ENCODE data around the gene FGF4.

FGF4 gene

GRCh38 chr11:69803604-69804218, 28.6 kb upstream of the FGF4 start:
- Histone ChIP-seq H3K4me1 (ENCODE audit: insufficient read depth, low read length, poor library complexity, severe bottlenecking) (no peaks in the 10 kb centered on the region), H3F3A (ENCODE audit: low read depth) (no peaks in the 10 kb centered on the region), H3K9me2 (replicated peaks; ENCODE audit: low read depth, low read length) (no peaks in the 10 kb centered on the region), H3K9me3 (ENCODE audit: insufficient read depth, low read depth, low read length) (no peaks in the 10 kb centered on the region), H3K4me2 (ENCODE audit: low read depth, low read length, poor library complexity, severe bottlenecking) (no peak overlapping the region), H4K20me1 (ENCODE audit: insufficient read depth, low read length, poor library complexity, severe bottlenecking) (no peaks in the 10 kb centered on the region), H3K79me2 (ENCODE audit: insufficient read depth, low read length) (no peaks in the 10 kb centered on the region), H3K9ac (ENCODE audit: low read depth, low read length, poor library complexity, severe bottlenecking) (no peak overlapping the region), H3K4me3 (ENCODE audit: low read length, poor library complexity, severe bottlenecking) (no peak overlapping the region), H3K27me3 (ENCODE audit: insufficient read depth, low read length, poor library complexity, severe bottlenecking) (no peaks in the 10 kb centered on the region), H3K36me3 (ENCODE audit: insufficient read depth, low read length) (no peaks in the 10 kb centered on the region), H2AFZ (ENCODE audit: low read length) (no peak overlapping the region)
- TF ChIP-seq CTCF (conservative IDR thresholded peaks at IDR 0.05; ENCODE audit: low read length) (no peak), EZH2phosphoT487 (IDR thresholded peaks at IDR 0.05; ENCODE audit: borderline replicate concordance) (no peak)

GRCh38 chr11:69803022-69803421, 27.9 kb upstream of the FGF4 start:
- no peaks in the 10 kb centered on the region for H3F3A ChIP-seq (ENCODE audit: low read depth)
- H3K79me2 ChIP-seq (ENCODE audit: insufficient read depth, low read length) = no peaks in the 10 kb centered on the region
- no peak for TF ChIP-seq EZH2phosphoT487 (IDR thresholded peaks at IDR 0.05; ENCODE audit: borderline replicate concordance)
- TF ChIP-seq CTCF (conservative IDR thresholded peaks at IDR 0.05; ENCODE audit: low read length) = no peak
- H3K9ac ChIP-seq (ENCODE audit: low read depth, low read length, poor library complexity, severe bottlenecking) = no peak overlapping the region
- no peaks in the 10 kb centered on the region for H3K9me3 ChIP-seq (ENCODE audit: insufficient read depth, low read depth, low read length)
- H2AFZ ChIP-seq (ENCODE audit: low read length) = no peak overlapping the region
- no peaks in the 10 kb centered on the region for H3K4me1 ChIP-seq (ENCODE audit: insufficient read depth, low read length, poor library complexity, severe bottlenecking)
- no peaks in the 10 kb centered on the region for H3K27me3 ChIP-seq (ENCODE audit: insufficient read depth, low read length, poor library complexity, severe bottlenecking)
- H3K4me3 ChIP-seq (ENCODE audit: low read length, poor library complexity, severe bottlenecking) = no peak overlapping the region
- H4K20me1 ChIP-seq (ENCODE audit: insufficient read depth, low read length, poor library complexity, severe bottlenecking) = no peaks in the 10 kb centered on the region
- H3K36me3 ChIP-seq (ENCODE audit: insufficient read depth, low read length) = no peaks in the 10 kb centered on the region
- no peaks in the 10 kb centered on the region for H3K9me2 ChIP-seq (replicated peaks; ENCODE audit: low read depth, low read length)
- no peak overlapping the region for H3K4me2 ChIP-seq (ENCODE audit: low read depth, low read length, poor library complexity, severe bottlenecking)

GRCh38 chr11:69802590-69802989, 27.4 kb upstream of the FGF4 start:
- Histone ChIP-seq H3K9me2 (replicated peaks; ENCODE audit: low read depth, low read length) (no peaks in the 10 kb centered on the region), H4K20me1 (ENCODE audit: insufficient read depth, low read length, poor library complexity, severe bottlenecking) (no peaks in the 10 kb centered on the region)

More at GRCh38 chr11:69802590-69802989, 27.4 kb upstream of the FGF4 start:
- H3K36me3 ChIP-seq (ENCODE audit: insufficient read depth, low read length) = no peaks in the 10 kb centered on the region
- no peak overlapping the region for H3K9ac ChIP-seq (ENCODE audit: low read depth, low read length, poor library complexity, severe bottlenecking)
- H3K4me1 ChIP-seq (ENCODE audit: insufficient read depth, low read length, poor library complexity, severe bottlenecking) = no peaks in the 10 kb centered on the region
- H3K27me3 ChIP-seq (ENCODE audit: insufficient read depth, low read length, poor library complexity, severe bottlenecking) = no peaks in the 10 kb centered on the region
- TF ChIP-seq EZH2phosphoT487 (IDR thresholded peaks at IDR 0.05; ENCODE audit: borderline replicate concordance) = no peak
- no peak for TF ChIP-seq CTCF (conservative IDR thresholded peaks at IDR 0.05; ENCODE audit: low read length)
- no peaks in the 10 kb centered on the region for H3K9me3 ChIP-seq (ENCODE audit: insufficient read depth, low read depth, low read length)
- H3K4me2 ChIP-seq (ENCODE audit: low read depth, low read length, poor library complexity, severe bottlenecking) = no peak overlapping the region
- no peaks in the 10 kb centered on the region for H3K79me2 ChIP-seq (ENCODE audit: insufficient read depth, low read length)
- H2AFZ ChIP-seq (ENCODE audit: low read length) = no peak overlapping the region
- no peak overlapping the region for H3K4me3 ChIP-seq (ENCODE audit: low read length, poor library complexity, severe bottlenecking)
- no peaks in the 10 kb centered on the region for H3F3A ChIP-seq (ENCODE audit: low read depth)

All from Loucy (cell line).